Measurements from ENCODE around the gene EZH1.
"Not testable (repeated sequence)": the region's sequence is repeated elsewhere in the genome, so short reads cannot be mapped to it uniquely, and the experiment has no call there.

EZH1 gene

DNA sequence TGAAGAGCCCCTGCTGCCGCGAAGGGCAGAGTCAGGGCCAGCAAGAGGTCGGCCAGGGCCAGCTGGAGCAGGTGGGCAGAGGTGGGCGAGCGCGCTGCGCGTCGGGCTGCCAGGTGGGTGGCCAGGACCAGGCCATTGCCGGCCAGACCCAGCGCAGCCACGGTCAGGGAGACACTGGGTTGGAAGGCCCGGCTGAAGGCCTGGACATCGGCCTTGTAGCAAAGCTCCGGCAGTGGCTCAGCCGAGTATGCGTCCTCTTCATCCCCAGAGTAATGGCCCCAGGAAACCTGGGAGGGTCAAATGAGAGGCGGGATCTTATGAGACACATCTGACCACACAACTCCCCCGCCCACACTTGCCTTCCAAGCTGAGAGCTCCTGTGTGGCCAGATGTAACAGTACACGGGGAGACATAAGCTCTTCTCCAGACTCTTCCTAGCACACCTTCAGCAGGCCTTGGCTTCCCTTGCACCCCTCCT is 64.5 kb downstream of the EZH1 start:
- no peak for FAIRE-seq

DNA sequence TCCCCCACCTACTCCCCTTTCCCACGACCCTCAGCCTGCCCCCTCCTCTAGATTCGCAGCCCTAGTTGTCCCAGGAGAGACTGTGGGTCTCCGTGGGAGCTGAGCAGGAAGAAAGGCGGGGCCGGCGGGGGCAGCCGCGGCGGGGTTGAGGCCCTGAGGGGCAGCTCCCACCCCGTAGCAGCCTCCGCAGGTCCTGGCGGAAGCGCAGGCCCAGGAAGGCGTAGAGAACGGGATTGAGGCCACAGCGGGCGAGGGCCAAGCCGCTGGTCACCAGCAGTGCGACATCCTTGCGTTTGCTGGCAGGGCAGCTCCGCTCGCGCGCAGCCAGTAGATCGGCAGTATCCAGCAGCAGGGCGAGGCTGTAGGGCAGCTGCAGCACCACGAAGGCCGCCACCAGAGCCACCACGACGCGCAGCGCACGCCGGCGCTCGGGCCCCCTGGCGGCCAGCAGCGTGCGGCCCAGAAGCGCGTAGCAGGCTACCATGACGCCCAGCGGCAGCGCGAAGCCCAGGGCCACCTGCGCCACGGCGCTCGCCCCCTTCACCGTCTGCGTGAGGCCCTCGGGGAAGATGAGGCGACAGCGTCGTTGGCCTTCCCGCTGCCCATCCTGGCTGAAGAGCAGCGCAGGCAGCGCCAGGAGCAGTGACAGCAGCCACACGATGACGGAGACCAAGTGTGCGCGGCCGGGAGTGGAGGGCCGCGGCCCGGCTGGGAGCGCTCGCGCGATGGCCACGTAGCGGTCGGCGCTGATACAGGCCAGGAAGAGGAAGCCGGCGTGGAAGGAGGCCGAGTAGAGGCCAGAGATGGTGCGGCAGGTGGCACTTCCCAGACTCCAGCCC is 65.1 kb downstream of the EZH1 start:
- no peak for FAIRE-seq

DNA sequence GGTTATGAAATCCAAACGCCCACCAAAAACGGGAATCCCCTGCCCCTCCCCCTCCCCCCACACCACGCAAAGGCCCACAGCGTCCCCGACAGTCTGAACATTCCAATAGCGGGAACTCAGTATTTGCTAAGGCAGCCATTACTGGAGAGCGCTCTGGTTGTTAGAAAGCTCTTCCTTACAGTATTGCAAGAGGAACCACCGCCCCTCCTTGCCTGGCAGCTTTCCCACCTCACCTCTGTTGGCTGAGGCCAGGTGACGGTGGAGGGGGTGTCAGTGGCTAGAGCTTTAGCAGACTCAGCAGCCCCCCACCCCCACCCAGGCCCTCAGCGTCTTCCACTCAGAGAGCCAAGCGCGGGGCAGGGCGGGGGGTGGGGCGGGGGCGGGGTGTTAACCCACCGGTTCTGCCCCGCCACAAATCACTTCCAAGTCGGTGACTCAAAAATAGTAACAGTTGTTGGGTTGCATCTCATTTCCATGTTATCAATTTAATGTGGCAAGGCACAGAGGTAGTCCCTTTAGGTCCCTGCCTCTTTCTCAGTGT is 65.8 kb downstream of the EZH1 start:
- FAIRE-seq, result no peak

DNA sequence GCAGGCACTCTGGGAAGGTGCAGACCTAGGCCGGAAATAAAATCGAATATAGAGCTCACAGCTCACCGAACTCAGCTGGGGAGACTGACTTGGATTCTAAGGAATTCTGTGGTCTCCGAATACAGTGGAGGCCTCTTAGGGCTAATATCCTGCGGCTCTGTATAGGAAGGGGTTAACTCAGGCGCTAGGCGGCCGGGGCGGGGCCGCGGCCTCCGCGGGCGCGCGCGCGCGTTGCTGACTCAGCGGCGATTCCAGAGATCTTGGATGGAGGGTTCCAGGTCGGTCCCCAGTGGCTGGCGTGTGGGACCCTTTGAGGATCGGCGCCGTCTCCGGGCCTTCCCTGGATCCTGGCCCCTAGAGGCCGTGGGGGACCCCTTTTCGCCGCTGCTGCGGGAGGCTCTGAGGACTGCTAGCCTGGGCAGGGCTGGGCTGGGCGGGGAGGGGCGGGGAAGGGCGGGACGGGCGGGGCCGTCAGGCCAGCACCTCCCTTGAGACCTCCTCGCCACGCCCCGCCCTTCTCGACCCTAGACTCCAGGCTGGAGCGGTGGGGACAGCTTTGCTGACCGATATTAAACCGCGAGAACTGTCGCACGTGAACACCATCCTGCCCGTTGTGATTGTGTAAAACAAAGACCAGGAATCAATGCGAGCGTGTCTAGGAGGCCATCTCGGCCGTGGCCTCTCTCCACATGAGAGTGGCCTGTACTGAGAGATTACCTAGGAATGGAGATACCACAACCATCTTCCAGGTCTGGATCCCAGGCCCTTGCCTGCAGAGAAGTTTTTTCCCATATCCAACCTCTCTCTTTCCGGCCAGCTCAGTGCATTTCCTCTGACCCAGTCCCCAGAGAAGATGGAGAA is 66.7 kb downstream of the EZH1 start:
- no peak for FAIRE-seq

GRCh38 chr17:42677012-42677857 is 67.6 kb downstream of the EZH1 start:
- FAIRE-seq, result peak; percentile 84

DNA sequence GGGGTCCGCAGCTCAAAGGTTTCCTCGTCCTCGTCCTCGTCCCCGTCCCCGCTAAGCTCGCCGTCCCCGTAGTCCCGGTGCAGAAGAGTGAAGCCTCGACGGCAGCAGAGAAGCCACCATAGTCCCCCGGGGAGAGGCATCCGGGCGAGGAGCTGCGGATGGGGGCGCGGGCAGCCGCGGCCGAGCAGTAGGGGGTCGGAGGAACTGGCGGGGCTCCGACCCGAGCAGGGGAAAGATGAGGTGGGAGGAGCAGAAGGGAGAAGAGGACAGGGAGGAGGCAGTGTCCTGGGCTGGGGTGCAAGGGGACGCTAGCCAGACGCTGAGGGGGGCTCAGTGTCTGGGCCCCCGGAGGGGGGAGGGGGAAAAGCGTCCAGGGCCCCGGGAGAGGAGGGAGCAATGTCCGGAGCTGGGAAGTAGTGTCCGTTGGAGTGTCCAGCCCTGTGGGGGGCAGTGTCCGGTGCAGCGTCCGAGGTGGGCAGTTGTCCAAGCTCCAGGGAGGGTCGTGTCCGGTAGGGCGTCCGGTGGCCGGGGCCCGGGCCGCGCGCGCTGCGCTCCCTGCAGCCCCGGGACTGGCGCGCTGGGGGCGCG is 68.3 kb downstream of the EZH1 start, which contains the start of gene PLEKHH3:
PLEKHH3 (minus strand) TSS at position 571 of the 588 bp plus-strand sequence; CDS start at position 140, 431 bp downstream.
- FAIRE-seq, result no peak

DNA sequence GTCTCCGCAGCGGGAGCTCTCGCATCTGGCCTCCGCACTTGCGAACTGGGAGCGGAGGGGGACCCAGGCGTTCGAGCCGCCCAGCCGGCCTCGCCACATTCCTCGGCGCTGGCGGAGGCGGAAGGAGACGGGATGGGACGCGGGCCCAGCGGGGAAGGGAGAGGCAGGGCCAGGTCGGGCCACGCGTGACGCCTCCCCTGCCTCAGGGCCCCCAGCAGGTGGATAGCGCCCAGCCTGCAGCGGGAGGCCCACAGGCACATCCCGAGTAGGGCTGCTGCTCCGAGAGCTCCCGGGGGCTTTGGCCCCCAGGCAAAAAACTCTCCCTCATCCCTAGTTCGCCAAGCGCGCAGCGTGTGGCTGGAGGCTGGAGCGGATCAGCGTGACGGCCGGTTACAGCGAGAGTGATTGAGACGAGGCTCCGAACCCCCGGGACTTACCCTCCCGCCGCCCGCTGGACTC is 68.8 kb downstream of the EZH1 start:
- no peak for FAIRE-seq

DNA sequence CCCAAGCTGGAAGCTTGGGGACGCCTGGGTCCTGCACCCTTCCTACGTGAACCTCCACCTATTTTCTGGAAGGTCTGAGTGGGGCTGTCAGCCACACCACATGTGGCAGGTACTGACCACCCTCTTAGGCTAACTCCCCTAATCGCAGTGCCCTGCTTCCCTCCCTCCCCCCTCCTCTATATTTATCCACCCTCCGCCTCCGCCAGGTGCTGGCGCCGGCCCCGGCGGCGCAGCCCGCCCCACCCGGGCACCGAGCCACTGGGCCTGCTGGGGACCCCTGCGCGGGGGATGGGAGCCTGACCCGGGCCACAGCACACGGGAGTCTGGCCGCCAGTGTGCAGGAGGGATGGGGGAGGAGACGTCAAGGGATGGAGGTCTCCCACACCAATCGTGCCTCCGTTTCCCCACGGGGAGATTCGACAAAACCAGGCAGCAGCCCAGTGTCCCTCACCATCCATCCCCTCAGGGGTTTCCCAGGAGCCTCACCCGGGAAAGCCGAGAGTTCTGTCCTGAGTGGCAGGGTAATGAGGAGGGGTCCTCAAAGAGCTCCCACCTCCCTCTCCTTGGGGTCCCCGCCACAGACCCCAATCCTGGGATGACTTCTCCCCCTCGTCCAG is 69.4 kb downstream of the EZH1 start:
- FAIRE-seq, result no peak

GRCh38 chr17:42674755-42675347 is 70.0 kb downstream of the EZH1 start:
- no peak for FAIRE-seq

GRCh38 chr17:42673885-42674754 is 70.7 kb downstream of the EZH1 start:
- FAIRE-seq, result no peak

GRCh38 chr17:42673266-42673884 is 71.5 kb downstream of the EZH1 start:
- FAIRE-seq, result no peak

DNA sequence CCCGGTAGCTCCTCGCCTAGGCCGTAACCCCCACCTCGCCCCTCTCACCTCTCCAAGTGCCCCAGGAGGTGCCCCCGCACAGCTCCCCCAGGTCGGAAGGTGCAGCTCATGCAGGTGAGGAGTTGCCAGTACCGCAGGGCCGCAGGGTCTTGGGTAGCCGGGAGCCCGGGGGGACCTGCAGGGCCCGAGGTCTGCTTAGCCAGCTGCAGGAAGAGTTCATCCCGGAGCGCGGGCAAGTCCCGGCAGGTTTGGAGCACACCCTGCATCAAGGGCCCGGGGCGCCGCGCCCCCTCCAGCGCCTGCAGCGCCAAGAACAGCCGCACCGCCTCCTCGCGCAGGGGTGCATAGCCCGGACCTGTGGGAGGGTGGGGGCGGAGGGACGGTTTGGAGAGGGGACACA is 72.8 kb downstream of the EZH1 start:
- no peak for FAIRE-seq

GRCh38 chr17:42670789-42671657 is 73.8 kb downstream of the EZH1 start:
- FAIRE-seq, result no peak

- FAIRE-seq, result no peak
Measured at GRCh38 chr17:42669977-42670788, 74.7 kb downstream of the EZH1 start.

DNA sequence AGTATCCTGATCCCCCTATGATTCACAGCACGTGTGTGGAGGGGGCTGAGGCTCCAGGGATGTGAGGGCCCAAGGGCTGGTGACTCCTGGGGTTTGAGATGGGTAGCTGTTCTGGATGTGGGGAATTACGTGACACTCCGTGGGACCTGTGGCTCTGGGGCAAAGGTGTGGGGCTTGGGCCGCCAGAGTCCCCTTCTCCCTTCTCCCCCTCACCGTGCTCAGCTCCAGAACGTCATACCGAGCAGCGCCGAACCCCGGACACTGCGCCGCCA is 75.2 kb downstream of the EZH1 start:
- FAIRE-seq, result no peak

- no peak for FAIRE-seq
Measured at GRCh38 chr17:42667088-42667951, 77.5 kb downstream of the EZH1 start.

DNA sequence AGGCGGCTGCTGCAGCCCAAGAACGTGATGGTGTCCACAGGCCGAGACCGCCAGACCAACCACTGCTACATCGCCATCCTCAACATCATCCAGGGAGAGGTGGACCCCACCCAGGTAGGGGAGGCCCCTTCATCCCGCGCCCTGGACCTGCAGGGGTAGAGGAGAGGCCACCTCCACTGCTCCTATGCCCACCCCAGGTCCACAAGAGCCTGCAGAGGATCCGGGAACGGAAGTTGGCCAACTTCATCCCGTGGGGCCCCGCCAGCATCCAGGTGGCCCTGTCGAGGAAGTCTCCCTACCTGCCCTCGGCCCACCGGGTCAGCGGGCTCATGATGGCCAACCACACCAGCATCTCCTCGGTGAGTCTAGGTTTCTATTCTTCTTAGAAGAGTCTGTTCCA is 78.7 kb downstream of the EZH1 start:
- FAIRE-seq, result not testable (repeated sequence)
